HFFc6 (cell line): ENCODE results near the gene BMERB1. TPM values are rescaled to one million over a fixed set of nuclear protein-coding genes. Genes with fewer than 3 reads are reported as not detected.

ENCODE experiments used
- DNase-seq: peaks from one replicate; pipeline ENCODE4 v3.0.0-alpha.2; 2018
- H3K27ac Mint-ChIP-seq: 2 replicates; pipeline ENCODE4 v1.8.0; 2020; ENCODE audit warnings: mild to moderate bottlenecking, mixed read lengths
- H3K27me3 Mint-ChIP-seq: 2 replicates; pipeline ENCODE4 v1.8.0; 2021; ENCODE audit warnings: mild to moderate bottlenecking, moderate library complexity, mixed read lengths; ENCODE audit not compliant: insufficient read depth
- H3K36me3 Mint-ChIP-seq: 2 replicates; pipeline ENCODE4 v1.8.0; 2021; ENCODE audit warnings: low read depth, mixed read lengths
- H3K4me1 Mint-ChIP-seq: 2 replicates; pipeline ENCODE4 v1.8.0; 2020; ENCODE audit warnings: low read depth, mixed read lengths
- H3K4me3 Mint-ChIP-seq: 2 replicates; pipeline ENCODE4 v1.8.0; 2020; ENCODE audit warnings: mild to moderate bottlenecking, moderate library complexity, mixed read lengths
- H3K9me3 Mint-ChIP-seq: 2 replicates; pipeline ENCODE4 v1.8.0; 2020; ENCODE audit warnings: mild to moderate bottlenecking, mixed read lengths
- CTCF ChIP-seq: fragments of 200-600 bp; sonication (generic); IDR thresholded peaks from 2 replicates; pipeline ENCODE4 v1.5.0; 2021; ENCODE audit warnings: antibody characterized with exemption, mild to moderate bottlenecking
- total RNA-seq, 6 experiments: library from RNA; stranded (reverse); fragmentation: NEBNext Ultra II Directional; extraction: Animal tissue kit (Norgen Biotek cat#: 25700); gene quantifications; 2 replicates in 1 of 6; 3 replicates in 5 of 6; pipeline ENCODE4 v1.2.3, GENCODE V29; 2021

BMERB1 gene
- total RNA-seq, 6 experiments from 2014 or later: 24.3 to 35.1 (median 29.9) TPM

DNA sequence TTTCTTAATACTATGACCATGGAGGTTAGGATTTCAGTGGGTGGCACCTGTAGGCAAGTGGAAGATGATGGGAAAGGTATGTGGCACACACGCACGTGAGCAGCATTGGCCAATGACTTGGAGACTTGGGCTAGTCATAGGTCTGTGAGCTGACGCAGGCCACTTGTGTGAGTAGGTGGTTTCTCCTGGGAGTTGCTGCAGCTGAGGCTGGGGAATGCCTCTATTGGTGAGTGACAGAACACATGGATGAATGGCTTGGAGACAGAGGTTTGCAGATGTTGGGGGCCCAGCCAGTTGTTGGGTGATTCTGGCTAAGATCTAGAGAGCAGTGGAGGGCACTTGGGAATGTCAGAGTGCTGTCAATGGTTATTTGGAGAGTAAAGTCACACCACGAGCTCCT lies 144.4 kb downstream of the BMERB1 start:
- DNase-seq: no peak
- Mint-ChIP-seq H3K27me3 (peaks cover 7% of the 10 kb centered on the region), H3K36me3 (peaks cover 43% of the 10 kb centered on the region), H3K9me3 (no peaks in the 10 kb centered on the region), H3K27ac (no peak overlapping the region), H3K4me3 (no peak overlapping the region), H3K4me1 (no peaks in the 10 kb centered on the region)
- TF ChIP-seq CTCF: no peak

DNA sequence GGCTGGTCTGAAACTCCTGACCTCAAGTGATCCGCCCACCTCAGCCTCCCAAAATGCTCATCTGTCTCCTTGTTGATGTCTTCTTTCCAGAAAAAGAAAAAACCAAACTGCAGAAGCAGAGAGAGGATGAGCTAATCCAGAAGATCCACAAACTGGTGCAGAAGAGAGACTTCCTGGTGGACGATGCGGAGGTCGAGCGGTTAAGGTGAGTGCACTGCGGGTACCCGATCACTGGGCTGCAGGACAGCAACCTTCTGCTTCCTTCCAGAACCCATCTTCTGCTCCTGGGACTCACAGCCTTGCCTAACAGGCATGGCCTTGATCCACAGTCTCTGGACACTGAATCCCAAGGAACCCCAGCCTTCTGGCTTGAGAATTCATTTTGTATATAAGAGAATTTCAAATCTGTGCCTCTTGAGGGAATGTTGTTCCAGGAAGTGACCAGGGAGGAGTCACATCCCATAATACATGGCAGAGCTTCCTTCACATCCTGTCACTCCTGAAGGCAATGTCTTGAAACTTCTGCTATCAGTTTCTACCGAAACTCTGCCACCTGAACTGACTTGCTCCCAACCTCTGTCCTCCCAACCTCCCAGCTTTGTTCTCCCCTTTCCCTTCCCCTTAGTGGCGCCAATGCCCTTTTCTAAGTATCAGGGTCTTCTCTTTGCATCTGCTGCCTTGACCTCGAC lies 146.9 kb downstream of the BMERB1 start:
- Mint-ChIP-seq H3K36me3 (peaks cover 62% of the 10 kb centered on the region), H3K27ac (no peak overlapping the region), H3K9me3 (peaks cover 12% of the 10 kb centered on the region), H3K4me1 (no peaks in the 10 kb centered on the region), H3K27me3 (peaks cover 7% of the 10 kb centered on the region), H3K4me3 (no peak overlapping the region)
- TF ChIP-seq CTCF: no peak
- no peak for DNase-seq

- Mint-ChIP-seq H3K4me3 (no peak overlapping the region), H3K27me3 (peaks cover 9% of the 10 kb centered on the region), H3K36me3 (peaks cover 70% of the 10 kb centered on the region), H3K4me1 (no peaks in the 10 kb centered on the region), H3K27ac (no peak overlapping the region), H3K9me3 (peaks cover 29% of the 10 kb centered on the region)
- no peak for TF ChIP-seq CTCF
- no peak for DNase-seq
These were observed 149.1 kb downstream of the BMERB1 start for GRCh38 chr16:15583526-15583925.

DNA sequence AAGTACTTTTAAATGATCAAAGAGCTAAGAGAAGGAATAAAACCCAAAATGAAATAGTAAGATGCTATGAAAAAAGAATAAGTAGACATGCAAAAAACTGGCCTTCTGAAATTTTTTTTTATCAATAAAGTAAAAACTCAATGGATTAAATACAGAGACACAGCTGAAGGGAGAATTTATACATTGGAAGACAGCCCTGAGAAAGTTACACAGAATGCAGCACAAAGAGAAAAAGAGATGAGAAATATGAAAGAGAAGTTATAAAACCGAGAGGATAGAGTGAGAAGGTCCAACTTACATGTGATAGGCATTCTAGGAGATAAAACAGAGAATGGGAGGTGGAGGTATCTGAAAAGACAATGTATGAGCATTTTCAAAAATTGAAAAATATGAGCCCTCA lies 151.6 kb downstream of the BMERB1 start:
- Mint-ChIP-seq H3K27me3 (peaks cover 10% of the 10 kb centered on the region), H3K27ac (no peak overlapping the region)

DNA sequence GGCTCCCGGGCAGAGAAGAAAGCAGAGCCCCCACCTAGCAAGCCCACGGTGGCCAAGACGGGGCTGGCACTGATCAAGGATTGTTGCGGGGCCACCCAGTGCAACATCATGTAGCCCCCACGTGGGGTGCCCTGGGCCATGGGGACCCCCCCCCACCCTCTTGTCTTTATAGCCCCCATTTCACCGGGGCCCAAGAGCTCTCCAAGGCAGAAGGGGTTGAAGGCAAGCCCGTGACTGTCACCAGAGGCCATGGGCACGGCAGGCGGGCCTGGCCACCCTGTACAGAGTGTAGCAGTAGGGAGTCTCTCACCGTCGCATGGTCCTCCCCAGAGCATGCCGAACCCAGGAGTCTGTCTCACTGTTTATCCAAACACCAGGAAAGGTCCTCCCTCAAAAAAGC lies 152.3 kb downstream of the BMERB1 start:
- H3K27ac Mint-ChIP-seq: no peak overlapping the region
- peaks cover 14% of the 10 kb centered on the region for H3K4me1 Mint-ChIP-seq
- no peak for DNase-seq
- TF ChIP-seq CTCF: no peak
- H3K9me3 Mint-ChIP-seq: peaks cover 29% of the 10 kb centered on the region
- H3K27me3 Mint-ChIP-seq: peaks cover 10% of the 10 kb centered on the region
- H3K4me3 Mint-ChIP-seq: no peak overlapping the region
- H3K36me3 Mint-ChIP-seq: peaks cover 75% of the 10 kb centered on the region

More for the DNA sequence above, 151.6 kb downstream of the BMERB1 start:
- no peak for DNase-seq
- H3K9me3 Mint-ChIP-seq: peaks cover 29% of the 10 kb centered on the region
- peaks cover 6% of the 10 kb centered on the region for H3K4me1 Mint-ChIP-seq
- H3K4me3 Mint-ChIP-seq: no peak overlapping the region
- TF ChIP-seq CTCF: no peak
- H3K36me3 Mint-ChIP-seq: peaks cover 78% of the 10 kb centered on the region
